Measurements from ENCODE around the gene CRYBG1. TPM values are rescaled to one million over a fixed set of nuclear protein-coding genes. Genes with fewer than 3 reads are reported as not detected.
A peak's percentile ranks its signal among the peaks of the same experiment; 100 is the strongest.

The CRYBG1 gene
- total and polyA plus RNA-seq, 2 of the 13 experiments (the other 11 are each of a cell fraction or from before 2014, with no cell fraction given) = 10.1 to 21.9 TPM

DNA sequence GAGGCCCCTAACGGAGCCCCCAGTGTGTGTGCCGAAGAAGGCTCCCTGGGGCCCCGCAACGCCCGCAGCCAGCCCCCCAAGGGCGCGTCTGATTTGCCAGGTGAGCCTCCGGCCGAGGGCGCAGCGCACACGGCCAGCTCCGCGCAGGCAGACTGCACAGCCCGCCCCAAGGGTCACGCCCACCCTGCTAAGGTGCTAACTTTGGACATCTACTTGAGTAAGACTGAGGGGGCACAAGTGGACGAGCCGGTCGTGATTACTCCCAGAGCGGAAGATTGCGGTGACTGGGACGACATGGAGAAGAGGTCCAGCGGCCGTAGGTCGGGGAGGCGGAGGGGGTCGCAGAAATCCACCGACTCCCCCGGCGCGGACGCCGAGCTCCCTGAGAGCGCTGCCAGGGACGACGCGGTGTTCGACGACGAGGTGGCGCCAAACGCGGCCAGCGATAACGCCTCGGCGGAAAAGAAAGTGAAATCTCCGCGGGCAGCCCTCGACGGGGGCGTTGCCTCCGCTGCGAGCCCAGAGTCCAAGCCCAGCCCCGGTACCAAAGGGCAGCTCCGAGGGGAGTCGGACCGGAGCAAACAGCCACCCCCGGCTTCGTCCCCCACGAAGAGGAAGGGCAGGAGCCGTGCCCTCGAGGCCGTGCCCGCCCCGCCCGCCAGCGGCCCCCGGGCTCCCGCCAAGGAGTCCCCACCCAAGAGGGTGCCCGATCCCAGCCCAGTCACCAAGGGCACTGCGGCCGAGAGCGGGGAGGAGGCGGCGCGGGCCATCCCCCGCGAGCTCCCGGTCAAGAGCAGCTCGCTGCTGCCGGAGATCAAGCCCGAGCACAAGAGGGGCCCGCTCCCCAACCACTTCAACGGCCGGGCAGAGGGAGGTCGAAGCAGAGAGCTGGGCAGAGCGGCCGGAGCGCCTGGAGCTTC, 151.8 kb downstream of the CRYBG1 start (continued):
- TF ChIP-seq, protein P1, sequence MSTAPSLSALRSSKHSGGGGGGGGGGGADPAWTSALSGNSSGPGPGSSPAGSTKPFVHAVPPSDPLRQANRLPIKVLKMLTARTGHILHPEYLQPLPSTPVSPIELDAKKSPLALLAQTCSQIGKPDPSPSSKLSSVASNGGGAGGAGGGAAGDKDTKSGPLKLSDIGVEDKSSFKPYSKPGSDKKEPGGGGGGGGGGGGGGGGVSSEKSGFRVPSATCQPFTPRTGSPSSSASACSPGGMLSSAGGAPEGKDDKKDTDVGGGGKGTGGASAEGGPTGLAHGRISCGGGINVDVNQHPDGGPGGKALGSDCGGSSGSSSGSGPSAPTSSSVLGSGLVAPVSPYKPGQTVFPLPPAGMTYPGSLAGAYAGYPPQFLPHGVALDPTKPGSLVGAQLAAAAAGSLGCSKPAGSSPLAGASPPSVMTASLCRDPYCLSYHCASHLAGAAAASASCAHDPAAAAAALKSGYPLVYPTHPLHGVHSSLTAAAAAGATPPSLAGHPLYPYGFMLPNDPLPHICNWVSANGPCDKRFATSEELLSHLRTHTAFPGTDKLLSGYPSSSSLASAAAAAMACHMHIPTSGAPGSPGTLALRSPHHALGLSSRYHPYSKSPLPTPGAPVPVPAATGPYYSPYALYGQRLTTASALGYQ (CRISPR knock-in tag; IDR thresholded peaks at IDR 0.05) = 0 out of 2 replicates have a peak, but pooled peaks have one; percentile 20
- TF ChIP-seq CHD4 (IDR thresholded peaks at IDR 0.05; ENCODE audit: borderline replicate concordance, low read length) (no peak), ZSCAN31 (CRISPR knock-in tag; IDR thresholded peaks at IDR 0.05; ENCODE audit: low read depth) (peak; percentile 76), BCL6 (CRISPR knock-in tag; IDR thresholded peaks at IDR 0.05) (0 out of 2 replicates have a peak, but pooled peaks have one; percentile 33), YEATS2 (CRISPR knock-in tag; IDR thresholded peaks at IDR 0.05; ENCODE audit: borderline replicate concordance) (no peak), ETS1 (CRISPR knock-in tag; IDR thresholded peaks at IDR 0.05) (no peak), ZNF674 (CRISPR knock-in tag; IDR thresholded peaks at IDR 0.05; ENCODE audit: low read depth) (no peak), MZF1 (CRISPR knock-in tag; IDR thresholded peaks at IDR 0.05; ENCODE audit: borderline replicate concordance) (no peak), SP1 (IDR thresholded peaks at IDR 0.05) (no peak), SP1 (CRISPR knock-in tag; IDR thresholded peaks at IDR 0.05) (no peak), ESRRA (CRISPR knock-in tag; IDR thresholded peaks at IDR 0.05; ENCODE audit: low read depth) (peak; percentile 50), TBP (CRISPR knock-in tag; IDR thresholded peaks at IDR 0.05) (no peak), SYNCRIP (IDR thresholded peaks at IDR 0.05; ENCODE audit: insufficient read depth, low read depth, low read length) (no peak), MAX (IDR thresholded peaks at IDR 0.05) (peak; percentile 47; the same call in 1 of the 2 replicates), SMAD9 (CRISPR knock-in tag; IDR thresholded peaks at IDR 0.05) (peak; percentile 65)
- TF ChIP-seq, protein P2, sequence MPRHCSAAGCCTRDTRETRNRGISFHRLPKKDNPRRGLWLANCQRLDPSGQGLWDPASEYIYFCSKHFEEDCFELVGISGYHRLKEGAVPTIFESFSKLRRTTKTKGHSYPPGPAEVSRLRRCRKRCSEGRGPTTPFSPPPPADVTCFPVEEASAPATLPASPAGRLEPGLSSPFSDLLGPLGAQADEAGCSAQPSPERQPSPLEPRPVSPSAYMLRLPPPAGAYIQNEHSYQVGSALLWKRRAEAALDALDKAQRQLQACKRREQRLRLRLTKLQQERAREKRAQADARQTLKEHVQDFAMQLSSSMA (CRISPR knock-in tag; IDR thresholded peaks at IDR 0.05) = no peak
- TF ChIP-seq, protein P3, sequence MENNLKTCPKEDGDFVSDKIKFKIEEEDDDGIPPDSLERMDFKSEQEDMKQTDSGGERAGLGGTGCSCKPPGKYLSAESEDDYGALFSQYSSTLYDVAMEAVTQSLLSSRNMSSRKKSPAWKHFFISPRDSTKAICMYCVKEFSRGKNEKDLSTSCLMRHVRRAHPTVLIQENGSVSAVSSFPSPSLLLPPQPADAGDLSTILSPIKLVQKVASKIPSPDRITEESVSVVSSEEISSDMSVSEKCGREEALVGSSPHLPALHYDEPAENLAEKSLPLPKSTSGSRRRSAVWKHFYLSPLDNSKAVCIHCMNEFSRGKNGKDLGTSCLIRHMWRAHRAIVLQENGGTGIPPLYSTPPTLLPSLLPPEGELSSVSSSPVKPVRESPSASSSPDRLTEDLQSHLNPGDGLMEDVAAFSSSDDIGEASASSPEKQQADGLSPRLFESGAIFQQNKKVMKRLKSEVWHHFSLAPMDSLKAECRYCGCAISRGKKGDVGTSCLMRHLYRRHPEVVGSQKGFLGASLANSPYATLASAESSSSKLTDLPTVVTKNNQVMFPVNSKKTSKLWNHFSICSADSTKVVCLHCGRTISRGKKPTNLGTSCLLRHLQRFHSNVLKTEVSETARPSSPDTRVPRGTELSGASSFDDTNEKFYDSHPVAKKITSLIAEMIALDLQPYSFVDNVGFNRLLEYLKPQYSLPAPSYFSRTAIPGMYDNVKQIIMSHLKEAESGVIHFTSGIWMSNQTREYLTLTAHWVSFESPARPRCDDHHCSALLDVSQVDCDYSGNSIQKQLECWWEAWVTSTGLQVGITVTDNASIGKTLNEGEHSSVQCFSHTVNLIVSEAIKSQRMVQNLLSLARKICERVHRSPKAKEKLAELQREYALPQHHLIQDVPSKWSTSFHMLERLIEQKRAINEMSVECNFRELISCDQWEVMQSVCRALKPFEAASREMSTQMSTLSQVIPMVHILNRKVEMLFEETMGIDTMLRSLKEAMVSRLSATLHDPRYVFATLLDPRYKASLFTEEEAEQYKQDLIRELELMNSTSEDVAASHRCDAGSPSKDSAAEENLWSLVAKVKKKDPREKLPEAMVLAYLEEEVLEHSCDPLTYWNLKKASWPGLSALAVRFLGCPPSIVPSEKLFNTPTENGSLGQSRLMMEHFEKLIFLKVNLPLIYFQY (CRISPR knock-in tag; IDR thresholded peaks at IDR 0.05; ENCODE audit: borderline replicate concordance) = peak; percentile 94; the same call in 1 of the 2 replicates
